GM12892 (cell line): ENCODE measurements around the gene SHISA7.

Experiments used
- DNase-seq: peaks from one replicate; pipeline ENCODE4 v3.0.0; 2011; ENCODE audit not compliant: insufficient read length
- FAIRE-seq: peaks from 2 replicates; lab custom pipeline; 2011; peaks lifted over from hg19 to GRCh38; lab: Jason Lieb, UNC
- POLR2A ChIP-seq: IDR thresholded peaks from 2 replicates; pipeline ENCODE4 v1.6.1; 2011; ENCODE audit warnings: low read depth, low read length, control low read depth
- POLR2AphosphoS5 ChIP-seq: IDR thresholded peaks from 2 replicates; pipeline ENCODE4 v1.6.1; 2011; ENCODE audit warnings: low read depth, low read length, control low read depth
- TAF1 ChIP-seq: IDR thresholded peaks from 2 replicates; pipeline ENCODE4 v1.6.1; 2011; ENCODE audit warnings: low read depth, mild to moderate bottlenecking, control low read depth, low read length, borderline replicate concordance

The SHISA7 gene

GRCh38 chr19:55465460-55466240 lies 22.6 kb upstream of the SHISA7 start:
- FAIRE-seq (no peak), DNase-seq (no peak)
- no peak for TF ChIP-seq TAF1
- no peak for TF ChIP-seq POLR2A
- TF ChIP-seq POLR2AphosphoS5, result no peak

- no peak for TF ChIP-seq POLR2AphosphoS5
- TF ChIP-seq POLR2A, result no peak
- no peak for TF ChIP-seq TAF1
- FAIRE-seq (no peak), DNase-seq (no peak)
Measured at GRCh38 chr19:55464662-55465054, 21.6 kb upstream of the SHISA7 start, which contains the start of gene C19orf85. TSS of gene C19orf85 (minus strand) at chr19:55464751. CDS start at chr19:55464554, 197 bp downstream.

- no peak for DNase-seq
- FAIRE-seq, result no peak
- TF ChIP-seq TAF1, result no peak
- no peak for TF ChIP-seq POLR2A
- no peak for TF ChIP-seq POLR2AphosphoS5
Measured at GRCh38 chr19:55464039-55464661, 21.1 kb upstream of the SHISA7 start.

GRCh38 chr19:55463583-55464031 lies 20.5 kb upstream of the SHISA7 start:
- FAIRE-seq, result no peak
- TF ChIP-seq POLR2A, result no peak
- TF ChIP-seq POLR2AphosphoS5, result no peak
- TF ChIP-seq TAF1, result no peak
- DNase-seq, result no peak

- FAIRE-seq (no peak), DNase-seq (no peak)
- TF ChIP-seq TAF1 (no peak), POLR2AphosphoS5 (no peak), POLR2A (no peak)
Measured at GRCh38 chr19:55462722-55463121, 19.6 kb upstream of the SHISA7 start.

- no peak for TF ChIP-seq POLR2AphosphoS5
- no peak; the same call in 1 of the 2 replicates for TF ChIP-seq POLR2A
- TF ChIP-seq TAF1, result no peak
- DNase-seq, result no peak
Measured at GRCh38 chr19:55461974-55462626, 19.0 kb upstream of the SHISA7 start.

GRCh38 chr19:55461259-55461973 lies 18.3 kb upstream of the SHISA7 start, which contains the start of gene ISOC2:
TSS of gene ISOC2 (minus strand) at chr19:55461642. CDS start at chr19:55456486, 5,156 bp downstream.
- peak; percentile 82; the same call in 1 of the 2 replicates for TF ChIP-seq POLR2AphosphoS5
- peak; percentile 82; the same call in 1 of the 2 replicates for TF ChIP-seq POLR2A
- TF ChIP-seq TAF1, result no peak; the same call in 1 of the 2 replicates
- DNase-seq, result peak; percentile 100
- FAIRE-seq, result peak; percentile 100

More at GRCh38 chr19:55461974-55462626, 19.0 kb upstream of the SHISA7 start:
- FAIRE-seq, result no peak

GRCh38 chr19:55460670-55461258 lies 17.7 kb upstream of the SHISA7 start:
- FAIRE-seq, result peak; percentile 76
- TF ChIP-seq TAF1, result no peak
- no peak for TF ChIP-seq POLR2AphosphoS5
- no peak for TF ChIP-seq POLR2A
- DNase-seq, result no peak

- FAIRE-seq (no peak), DNase-seq (no peak)
- TF ChIP-seq POLR2A, result no peak
- no peak for TF ChIP-seq TAF1
- no peak for TF ChIP-seq POLR2AphosphoS5
Measured at GRCh38 chr19:55459950-55460657, 17.0 kb upstream of the SHISA7 start.

- TF ChIP-seq POLR2AphosphoS5, result no peak
- no peak for TF ChIP-seq POLR2A
- no peak for DNase-seq
- no peak for FAIRE-seq
Measured at GRCh38 chr19:55459551-55459949, 16.4 kb upstream of the SHISA7 start.
